K562 (cell line): ENCODE results near the gene DGKA. TPM values are rescaled to one million over a fixed set of nuclear protein-coding genes. Genes with fewer than 3 reads are reported as not detected.

Source experiments
- CHD1 ChIP-seq: fragments of 200-600 bp; sonication (generic); IDR thresholded peaks from one replicate; pipeline ENCODE4 v1.6.1; 2012; ENCODE audit warnings: mild to moderate bottlenecking, moderate library complexity, low read length, inconsistent platforms
- ELF4 ChIP-seq: fragments of 450-650 bp; formaldehyde crosslinking; IDR thresholded peaks from 2 replicates; pipeline ENCODE4 v1.4.0; 2022; ENCODE audit warnings: missing genetic modification characterization
- HMGN3 ChIP-seq: IDR thresholded peaks from 2 replicates; pipeline ENCODE4 v1.6.1; 2011; ENCODE audit warnings: borderline replicate concordance, low read depth, mild to moderate bottlenecking, mixed read lengths, low read length; ENCODE audit not compliant: insufficient read length; ENCODE audit errors: extremely low read depth
- LARP7 ChIP-seq: fragments of 450-650 bp; IDR thresholded peaks from 2 replicates; pipeline ENCODE4 v1.6.1; 2016
- MEF2D ChIP-seq: conservative IDR thresholded peaks from 2 replicates; pipeline ENCODE4 v1.6.1; 2016; ENCODE audit warnings: low read depth, missing genetic modification characterization, missing compliant biosample characterization
- MIER1 ChIP-seq: fragments of 450-650 bp; IDR thresholded peaks from 2 replicates; pipeline ENCODE4 v1.6.1; 2016; ENCODE audit warnings: antibody characterized with exemption, mild to moderate bottlenecking, low read depth
- THRB ChIP-seq: fragments of 450-650 bp; formaldehyde crosslinking; conservative IDR thresholded peaks from 2 replicates; pipeline ENCODE4 v1.4.0; 2022; ENCODE audit warnings: mild to moderate bottlenecking, missing genetic modification characterization
- VEZF1 ChIP-seq: fragments of 200-800 bp; sonication (Bioruptor generic); IDR thresholded peaks from 2 replicates; pipeline ENCODE4 v1.6.1; 2017; ENCODE audit warnings: missing genetic modification characterization, missing compliant biosample characterization
- ZNF407 ChIP-seq: fragments of 450-650 bp; IDR thresholded peaks from 2 replicates; pipeline ENCODE4 v1.6.1; 2016; ENCODE audit warnings: low read depth
- ZNF431 ChIP-seq: sonication (generic); formaldehyde crosslinking; IDR thresholded peaks from 2 replicates; pipeline ENCODE4 v1.8.0; 2022; ENCODE audit warnings: mild to moderate bottlenecking, missing genetic modification reagents
- ZNF511 ChIP-seq: sonication (generic); formaldehyde crosslinking; IDR thresholded peaks from 2 replicates; pipeline ENCODE4 v1.8.0; 2022; ENCODE audit warnings: mild to moderate bottlenecking, missing genetic modification reagents
- ZNF766 ChIP-seq: fragments of 200-800 bp; sonication (Bioruptor generic); conservative IDR thresholded peaks from 2 replicates; pipeline ENCODE4 v1.6.1; 2016; ENCODE audit warnings: missing genetic modification characterization, missing compliant biosample characterization
- polyA plus RNA-seq, 8 experiments: library from polyadenylated mRNA; depleted of rRNA in 4 of 8; stranded (reverse) in 5 of 8; unstranded in 3 of 8; fragments of >200 nt; fragmentation: Nextera tagmentation in 2 of 8; fragmentation: Illumina TruSeq in 1 of 8; extraction: Ambion mirVana in 2 of 8; extraction: Trizol in 1 of 8; gene quantifications; 2 replicates each; pipeline versions ENCODE4 v1.2.1 to v1.2.3, GENCODE V29; 2011 to 2014; ENCODE audit warnings: inconsistent platforms in 1 of 8, missing spikeins in 1 of 8
- total RNA-seq, 7 experiments: library from RNA; depleted of rRNA in 6 of 7; stranded (reverse); fragments of >200 nt in 6 of 7; fragmentation: Illumina TruSeq in 2 of 7; extraction: Trizol in 2 of 7; gene quantifications; 2 replicates each; pipeline versions ENCODE4 v1.2.1 to v1.2.3, GENCODE V29; 2011 to 2021; ENCODE audit warnings: low replicate concordance in 1 of 7
- TF ChIP-seq, protein P1 (sequence below): fragments of 450-650 bp; IDR thresholded peaks from one replicate; pipeline ENCODE4 v1.6.1; 2018; ENCODE audit warnings: mild to moderate bottlenecking, moderate library complexity; ENCODE audit not compliant: partially characterized antibody

The DGKA gene
- total and polyA plus RNA-seq, 9 of the 15 experiments (the other 6 are each of a cell fraction or from before 2014, with no cell fraction given), result 3.4 to 12.4 (median 6.2) TPM

DNA sequence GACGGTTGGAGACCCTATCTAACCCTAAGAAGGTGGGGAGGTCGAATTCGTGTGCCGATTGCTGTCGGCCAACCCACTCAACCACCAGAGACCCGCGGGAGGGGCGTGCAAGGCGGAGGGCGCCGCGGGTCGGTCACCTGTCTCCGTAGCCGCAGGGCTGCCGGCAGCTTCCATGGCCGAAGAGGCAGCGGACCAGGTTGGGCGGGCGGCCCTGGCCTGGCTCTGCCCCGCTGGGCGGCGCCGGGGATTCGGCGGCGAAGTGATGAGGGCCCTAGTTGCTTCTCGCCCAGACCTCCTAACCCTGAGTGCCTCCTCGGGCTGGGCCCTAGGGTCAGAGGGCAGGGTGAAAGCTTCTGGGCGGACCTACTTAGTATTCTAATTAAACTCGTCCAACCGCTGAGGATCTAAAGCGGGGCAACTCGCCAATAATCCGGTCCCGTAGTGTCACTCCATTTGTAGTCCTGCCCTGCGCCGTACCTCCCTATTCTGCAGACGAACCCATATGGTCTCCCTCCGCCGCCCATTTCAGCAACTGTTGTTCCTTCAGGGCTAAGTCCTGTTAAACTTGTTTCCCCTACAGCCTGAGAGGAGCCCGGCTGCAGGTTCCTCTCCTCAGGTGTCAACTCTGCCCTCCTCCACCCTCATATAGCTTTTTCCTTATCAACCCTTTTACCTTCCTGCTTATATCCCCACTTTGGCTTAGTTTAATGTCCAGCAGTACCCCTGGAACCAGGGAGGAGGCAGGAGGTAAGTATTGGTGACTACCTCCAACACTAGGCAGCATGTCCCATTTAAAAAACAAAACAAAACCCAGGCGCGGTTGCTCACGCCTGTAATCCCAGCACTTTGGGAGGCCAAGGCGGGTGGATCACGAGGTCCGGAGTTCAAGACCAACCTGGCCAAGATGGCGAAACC is 3.1 kb upstream of the DGKA start, which contains the start of gene PYM1 (continued):
- TF ChIP-seq ZNF407 (no peak), ZNF766 (CRISPR knock-in tag) (0 out of 2 replicates have a peak, but pooled peaks have one; percentile 29), THRB (CRISPR knock-in tag) (no peak), LARP7 (no peak), MEF2D (no peak), ZNF431 (no peak), ZNF511 (CRISPR knock-in tag) (no peak), ELF4 (CRISPR knock-in tag) (no peak), HMGN3 (peak; percentile 58), VEZF1 (0 out of 2 replicates have a peak, but pooled peaks have one; percentile 19), MIER1 (no peak), CHD1 (peak; percentile 97)
- TF ChIP-seq, protein P1, sequence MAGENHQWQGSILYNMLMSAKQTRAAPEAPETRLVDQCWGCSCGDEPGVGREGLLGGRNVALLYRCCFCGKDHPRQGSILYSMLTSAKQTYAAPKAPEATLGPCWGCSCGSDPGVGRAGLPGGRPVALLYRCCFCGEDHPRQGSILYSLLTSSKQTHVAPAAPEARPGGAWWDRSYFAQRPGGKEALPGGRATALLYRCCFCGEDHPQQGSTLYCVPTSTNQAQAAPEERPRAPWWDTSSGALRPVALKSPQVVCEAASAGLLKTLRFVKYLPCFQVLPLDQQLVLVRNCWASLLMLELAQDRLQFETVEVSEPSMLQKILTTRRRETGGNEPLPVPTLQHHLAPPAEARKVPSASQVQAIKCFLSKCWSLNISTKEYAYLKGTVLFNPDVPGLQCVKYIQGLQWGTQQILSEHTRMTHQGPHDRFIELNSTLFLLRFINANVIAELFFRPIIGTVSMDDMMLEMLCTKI, result no peak
